Left colon (tissue), 2 donors: Measurements from ENCODE around the gene SDC1. TPM values are rescaled to one million over a fixed set of nuclear protein-coding genes. Genes with fewer than 3 reads are reported as not detected.

ENCODE experiments used
- ATAC-seq: fragments of 200-7000 bp; cut with Tn5 transposase; one replicate; pipeline ENCODE4 v1.9.1; 2020; ENCODE audit warnings: mild to moderate bottlenecking, moderate library complexity
- DNase-seq, 2 donors: peaks; one replicate each; pipeline ENCODE4 v3.0.0-alpha.2; 2020
- intact Hi-C, 2 donors: fragments of 100-400 bp; cut with DNase I in 1 of 2; cut with micrococcal nuclease in 1 of 2; formaldehyde crosslinking; loops; one replicate each; pipeline versions ENCODE4 v1.11.2 to v1.14.0; 2022; cut with DNase I, micrococcal nuclease
- total RNA-seq, 2 donors: library from RNA; stranded (reverse); fragmentation: NEBNext Ultra II Directional; extraction: Animal tissue kit (Norgen Biotek cat#: 25700); gene quantifications; one replicate each; pipeline ENCODE4 v1.2.1, GENCODE V29; 2021
- donor health status: DM: no; HTN: no; CAD: no.
- donor health status: DM: yes; HTN: yes; CAD: no.

The SDC1 gene
- total RNA-seq, 2 donors from 2014 or later: 159 to 184 TPM

DNA sequence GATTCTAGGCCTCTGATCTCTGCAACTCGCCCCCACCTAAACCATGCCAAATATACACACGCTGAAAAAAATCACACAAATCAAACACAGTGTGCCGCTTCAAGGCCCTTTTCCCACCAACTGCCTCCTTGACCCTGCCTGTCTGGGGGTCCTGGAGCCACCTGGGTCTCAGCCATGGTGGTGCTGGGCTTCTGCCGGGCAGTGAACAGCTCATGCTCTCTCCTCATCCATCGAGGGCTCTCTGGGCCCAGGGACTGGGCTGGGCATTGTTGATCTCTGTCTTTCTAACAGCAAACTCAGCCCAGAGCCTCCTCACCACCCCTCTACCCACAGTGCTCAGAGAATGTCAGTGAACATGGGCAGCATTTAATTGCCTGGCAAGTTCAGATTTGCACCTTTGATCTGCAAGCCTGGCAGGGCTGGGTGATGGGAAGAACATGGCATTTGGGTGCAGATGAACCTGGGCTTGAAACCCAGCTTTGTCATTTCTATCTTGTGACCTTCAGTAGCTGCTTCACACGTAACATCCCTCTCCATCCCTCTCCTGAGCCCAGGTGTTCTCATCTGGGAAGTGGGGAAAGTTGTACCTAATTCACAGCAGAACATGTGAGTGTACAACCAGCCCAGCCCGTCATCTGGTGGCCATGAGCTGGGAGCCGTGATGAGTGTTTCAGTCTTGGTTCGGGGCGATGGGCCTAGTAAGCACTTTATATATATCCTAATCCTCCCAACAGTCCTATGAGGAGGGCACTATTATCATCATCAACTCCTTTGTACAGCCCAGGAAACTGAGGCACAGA is 46.1 kb downstream of the SDC1 start:
- DNase-seq (peak in 1 of 2 donors; percentile 25), ATAC-seq (peak; percentile 2)
- intact Hi-C loops: no loop called here

DNA sequence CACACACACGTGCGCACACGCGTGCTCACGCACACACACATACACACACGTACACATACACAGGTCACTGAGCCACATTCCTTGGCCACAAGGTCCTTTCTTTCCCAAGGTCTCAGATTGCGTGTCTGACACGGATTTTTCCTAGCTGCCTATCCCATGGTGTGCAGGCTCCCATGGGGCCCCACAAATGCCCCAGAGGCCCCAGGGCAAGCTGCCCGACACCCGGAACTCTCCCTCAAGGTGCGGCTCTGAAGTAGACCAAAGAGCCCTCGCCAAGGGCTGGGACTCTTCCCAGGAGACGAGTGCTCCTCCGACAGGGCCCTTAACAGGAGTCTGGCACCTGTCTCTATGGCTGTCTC is 46.7 kb downstream of the SDC1 start:
- ATAC-seq: peak; percentile 31
- DNase-seq: peak in 1 of 2 donors; percentile 53
- intact Hi-C loops: no loop called here

GRCh38 chr2:20177556-20178248 is 47.2 kb downstream of the SDC1 start:
- intact Hi-C loops: no loop called here
- no peak for ATAC-seq
- DNase-seq: no peak

DNA sequence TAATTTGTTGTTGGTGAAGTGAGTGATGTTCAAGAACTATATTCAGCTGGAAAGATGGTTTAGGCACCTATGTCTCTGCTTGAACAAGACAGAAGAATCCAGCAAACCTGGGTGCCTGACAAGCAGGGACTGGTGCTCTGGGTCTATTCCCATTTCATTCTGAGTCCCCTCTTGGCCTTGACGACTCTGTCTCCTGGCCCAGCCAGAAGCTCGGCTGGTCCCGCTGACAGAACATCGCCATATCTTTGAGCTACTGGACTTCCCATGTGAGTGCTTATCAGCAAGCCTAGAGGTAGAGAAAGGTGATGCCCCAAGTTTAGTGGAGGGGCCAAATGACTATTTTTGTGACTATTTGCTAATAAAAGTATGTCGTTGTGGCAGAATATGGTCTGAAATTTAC is 48.2 kb downstream of the SDC1 start:
- DNase-seq: no peak
- ATAC-seq: no peak
- intact Hi-C loops: no loop called here

- intact Hi-C loops: no loop called here
- no peak for ATAC-seq
- no peak for DNase-seq
Observed at GRCh38 chr2:20175931-20176330, 49.0 kb downstream of the SDC1 start.

DNA sequence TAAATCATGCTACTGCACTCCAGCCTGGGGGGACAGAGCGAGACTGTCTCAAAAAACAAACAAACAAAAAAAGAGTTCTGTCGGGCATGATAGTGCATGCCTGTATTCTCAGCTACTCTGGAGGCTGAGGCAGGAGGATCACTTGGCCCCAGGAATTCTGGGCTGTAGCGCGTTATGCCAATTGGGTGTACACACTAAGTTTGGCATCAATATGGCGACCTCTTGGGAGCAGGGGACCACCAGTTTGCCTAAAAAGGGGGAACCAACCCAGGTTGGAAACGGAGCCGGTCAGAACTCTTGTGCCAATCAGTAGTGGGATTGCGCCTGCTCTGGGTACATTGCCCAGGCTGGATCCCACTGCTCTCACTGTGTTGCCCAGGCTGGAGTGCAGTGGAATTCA is 49.7 kb downstream of the SDC1 start:
- intact Hi-C loops: no loop called here
- DNase-seq: no peak
- ATAC-seq: no peak

DNA sequence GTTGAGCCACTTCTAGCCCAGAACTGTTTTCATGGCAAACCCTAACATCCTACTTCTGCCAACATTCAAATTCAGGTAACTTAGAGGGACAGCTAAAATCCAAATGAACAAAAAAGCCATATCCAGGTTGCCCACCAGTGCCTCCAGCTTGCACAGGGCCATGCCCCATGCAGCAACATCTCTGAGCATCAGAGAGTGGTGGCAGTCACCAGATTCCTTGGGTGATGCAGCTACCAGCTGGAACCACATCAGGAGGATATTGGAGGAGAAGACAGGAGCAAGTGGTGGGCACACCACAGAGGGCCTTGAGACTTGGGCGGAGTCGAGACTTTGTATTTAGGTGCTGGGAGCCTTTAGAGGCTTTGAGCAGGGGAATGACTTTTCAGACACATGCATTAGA is 50.5 kb downstream of the SDC1 start:
- ATAC-seq (no peak), DNase-seq (no peak)
- intact Hi-C loops: no loop called here

DNA sequence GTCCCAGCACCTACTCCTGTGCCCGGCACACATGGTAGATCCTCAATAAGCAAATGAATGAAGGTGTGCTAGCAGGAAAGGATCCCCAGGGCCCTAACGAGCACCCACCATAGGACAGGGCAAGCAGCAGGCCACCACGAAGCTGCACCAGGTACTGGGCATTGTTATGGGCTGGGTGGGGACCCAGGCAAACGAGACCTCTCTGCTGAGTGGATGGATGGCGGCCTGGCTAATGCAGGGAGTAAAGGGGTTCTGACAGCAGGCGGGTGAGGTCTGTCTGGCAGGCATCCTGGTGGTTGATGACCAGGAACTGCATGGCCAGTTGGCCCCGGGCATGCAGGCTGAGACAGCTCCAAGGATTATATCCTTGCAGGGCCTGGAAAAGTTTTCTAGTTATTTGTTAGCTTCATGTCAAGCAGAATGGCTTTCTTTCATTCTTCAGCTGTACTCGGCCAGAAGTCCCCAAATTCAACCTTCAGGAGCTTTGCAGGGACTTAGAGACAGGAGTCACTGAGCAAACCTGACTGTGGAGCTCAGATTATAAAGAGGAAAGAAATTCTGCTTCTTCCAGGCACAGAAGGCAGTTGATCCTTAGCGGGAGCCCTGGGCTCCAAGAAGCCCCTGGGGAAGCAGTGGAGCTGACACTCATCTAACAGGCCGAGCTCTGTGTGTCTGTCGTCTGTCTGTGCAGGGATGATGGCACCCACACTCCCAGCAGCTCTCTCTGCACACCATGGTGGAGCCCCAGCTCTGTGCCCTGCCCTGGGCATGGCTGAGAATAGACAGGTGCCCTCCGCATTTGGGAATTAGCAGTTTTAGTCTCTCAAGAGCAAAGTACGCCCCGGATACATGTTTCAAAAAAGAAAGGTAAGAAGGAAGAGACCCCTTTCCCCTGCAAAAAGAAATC is 51.2 kb downstream of the SDC1 start:
- ATAC-seq: no peak
- no peak for DNase-seq
- intact Hi-C loops: no loop called here

DNA sequence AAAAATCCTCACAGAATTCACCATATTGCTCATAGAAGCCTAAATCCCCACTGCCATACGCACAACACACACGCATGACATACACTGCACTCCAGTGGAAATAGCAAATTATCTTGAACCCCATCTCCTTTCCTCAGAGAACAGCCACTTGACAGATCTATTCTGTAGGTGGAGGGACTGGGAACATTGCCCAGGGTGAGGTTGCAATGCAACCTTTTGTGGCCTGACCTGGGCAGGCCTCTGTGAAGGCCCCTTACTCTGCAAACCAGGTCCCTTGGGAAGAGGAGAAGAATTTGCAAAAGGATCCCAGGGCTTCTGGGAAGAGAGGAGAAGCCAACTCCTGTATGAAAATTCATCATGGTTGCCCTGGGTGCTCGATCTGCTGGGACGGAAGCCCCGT is 51.9 kb downstream of the SDC1 start:
- DNase-seq (no peak), ATAC-seq (no peak)
- intact Hi-C loops: no loop called here

- DNase-seq: no peak
- ATAC-seq: no peak
- intact Hi-C loops: no loop called here
Observed at GRCh38 chr2:20172273-20173055, 52.5 kb downstream of the SDC1 start.

GRCh38 chr2:20171445-20171977 is 53.4 kb downstream of the SDC1 start:
- ATAC-seq: no peak
- DNase-seq: no peak
- intact Hi-C loops: no loop called here

DNA sequence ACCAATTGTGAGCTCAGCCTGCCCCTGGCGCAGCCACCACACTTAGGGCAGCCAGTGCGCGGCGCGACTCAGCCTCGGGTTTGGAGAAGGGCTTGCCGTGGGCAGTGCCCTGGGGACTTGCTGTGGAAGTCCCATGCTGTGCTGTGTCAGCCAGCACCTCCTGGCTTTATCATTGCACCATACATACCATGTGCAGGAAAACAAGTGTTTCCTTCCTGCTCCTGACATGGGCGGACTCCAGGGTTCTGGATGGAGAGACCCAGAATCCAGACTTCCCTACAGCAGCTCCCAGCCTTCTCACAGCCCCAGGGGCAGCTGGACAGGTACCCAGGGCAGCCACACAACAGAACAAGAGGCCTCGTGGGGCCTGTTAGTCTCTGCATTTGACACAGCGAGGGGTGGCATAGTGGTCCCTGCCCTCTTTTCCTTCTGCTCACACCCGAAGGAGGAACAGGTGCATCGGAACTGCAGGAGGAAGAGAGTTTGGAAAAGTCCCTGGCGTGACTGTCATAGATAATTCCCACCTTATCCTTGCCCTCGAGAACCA is 54.2 kb downstream of the SDC1 start:
- ATAC-seq (no peak), DNase-seq (no peak)
- intact Hi-C loops: no loop called here

- no peak for ATAC-seq
- no peak for DNase-seq
- intact Hi-C loops: no loop called here
Observed at GRCh38 chr2:20169796-20170703, 54.9 kb downstream of the SDC1 start.

DNA sequence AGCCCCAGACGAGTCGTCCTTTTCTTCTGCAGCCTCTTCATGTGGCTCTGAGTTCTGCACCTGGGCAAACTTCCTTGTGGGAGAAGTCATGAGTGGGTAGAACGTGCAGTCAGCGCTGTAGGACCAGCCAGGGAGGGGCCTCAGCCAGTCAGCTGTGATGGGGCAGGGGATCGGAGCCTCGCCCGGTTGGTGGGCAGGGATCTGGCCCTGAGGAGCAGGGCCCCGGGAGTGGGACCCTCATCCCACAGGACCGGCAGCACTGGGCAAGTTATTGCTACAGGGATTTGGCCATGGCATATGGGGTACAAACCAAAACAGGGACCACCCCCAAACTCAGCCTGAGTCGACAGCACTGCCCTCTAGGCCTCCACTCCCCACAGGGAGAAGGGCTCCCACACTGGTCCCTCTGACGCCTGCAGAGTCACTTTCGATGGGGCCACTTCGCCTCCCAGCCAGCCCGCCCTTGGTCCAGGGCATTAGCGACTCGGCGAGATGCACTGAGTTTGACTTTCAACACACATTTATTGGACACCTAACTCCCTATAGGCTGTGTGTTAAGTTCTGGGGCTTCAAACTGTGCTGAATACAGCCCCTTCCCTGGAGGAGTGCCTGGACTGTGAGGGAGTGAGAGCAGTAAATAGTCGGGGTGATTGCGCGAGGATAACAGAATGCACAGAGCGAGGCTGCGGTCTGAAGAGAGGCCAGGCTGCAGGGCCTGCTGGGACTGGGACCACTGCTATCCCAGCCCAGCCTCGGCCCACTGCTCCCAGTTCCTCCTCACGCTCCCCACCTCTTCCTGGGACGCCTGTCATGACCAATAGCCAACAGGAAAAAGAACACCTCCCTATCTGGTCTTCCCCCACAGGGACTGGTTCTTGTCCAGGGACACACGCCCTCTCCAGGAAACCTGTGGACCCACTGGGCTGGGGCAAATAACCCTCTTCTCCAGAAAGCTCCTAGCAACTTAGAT is 55.9 kb downstream of the SDC1 start:
- DNase-seq (peak in 1 of 2 donors; percentile 41), ATAC-seq (peak; percentile 65)
- intact Hi-C loops: no loop called here

GRCh38 chr2:20168048-20168726 is 56.7 kb downstream of the SDC1 start:
- DNase-seq (peak; percentile 70 to 75), ATAC-seq (peak; percentile 80)
- intact Hi-C loops: no loop called here

DNA sequence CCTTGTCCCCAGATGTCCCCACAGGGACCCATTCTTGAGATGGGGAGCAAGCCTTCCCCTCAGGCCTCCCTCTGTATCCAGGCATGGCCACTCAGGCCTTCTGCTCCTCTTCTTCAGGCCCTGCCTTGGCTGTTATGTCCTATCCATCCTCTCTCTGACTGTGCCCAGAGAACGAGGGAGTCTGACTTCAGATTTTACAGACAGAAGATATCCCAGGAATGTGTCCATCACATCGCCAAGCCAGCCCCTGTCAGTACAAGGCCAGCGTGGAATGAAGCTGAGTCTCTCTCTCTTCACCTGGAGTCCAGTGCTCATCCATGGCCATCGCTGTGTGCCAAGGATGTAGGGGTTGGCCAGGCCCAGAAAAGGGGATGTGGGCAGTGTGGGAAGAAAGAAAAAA is 57.6 kb downstream of the SDC1 start:
- DNase-seq (no peak), ATAC-seq (no peak)
- intact Hi-C loops: no loop called here
